HG03439 (cell line): ENCODE results near the gene CTIF.

Experiments used
- ATAC-seq: cut with Tn5 transposase; IDR thresholded peaks from one replicate; pipeline ENCODE4 v1.9.1; 2021; ENCODE audit warnings: mild to moderate bottlenecking, moderate library complexity; ENCODE audit not compliant: unreplicated experiment

CTIF gene

DNA sequence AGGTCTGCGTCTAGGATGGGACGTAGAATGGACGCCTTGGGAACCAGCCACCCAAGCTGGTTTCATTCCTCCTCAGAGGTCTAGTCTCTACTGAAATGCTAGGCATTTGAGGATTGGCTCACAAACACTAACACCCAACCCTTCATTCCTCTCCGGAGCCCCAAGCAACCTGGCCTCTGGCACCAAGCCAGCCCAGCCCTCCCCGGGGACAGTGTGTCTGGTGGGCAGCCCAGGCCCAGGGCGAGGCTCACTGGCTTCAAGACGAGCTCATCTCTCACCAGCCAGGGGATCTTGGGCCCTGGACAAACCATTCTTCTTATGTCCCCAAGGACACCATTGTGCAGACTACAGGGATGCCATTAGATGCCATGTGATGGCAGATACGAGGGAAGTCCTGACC is 182.5 kb downstream of the CTIF start:
- ATAC-seq: no peak

DNA sequence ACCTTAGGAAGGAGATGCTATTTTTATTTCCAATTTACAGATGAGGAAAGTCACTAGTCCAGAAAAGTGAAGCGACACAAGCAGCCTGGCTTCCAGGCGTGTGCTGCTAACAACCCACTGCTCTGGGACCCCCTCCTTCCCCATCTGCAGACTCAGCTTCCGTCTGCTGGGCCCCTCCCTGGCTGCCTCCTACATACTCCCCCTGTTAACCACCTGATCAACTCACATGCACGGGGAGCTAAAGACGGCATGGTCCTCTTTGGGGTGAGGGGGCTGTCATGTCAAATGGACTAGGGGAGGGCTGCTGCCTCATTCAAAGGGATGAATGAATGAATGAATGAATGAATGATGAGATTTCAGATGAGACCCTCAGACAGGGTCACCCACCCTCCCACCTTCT is 184.2 kb downstream of the CTIF start:
- no peak for ATAC-seq

- no peak for ATAC-seq
Measured at GRCh38 chr18:48723837-48724236, 185.0 kb downstream of the CTIF start.

DNA sequence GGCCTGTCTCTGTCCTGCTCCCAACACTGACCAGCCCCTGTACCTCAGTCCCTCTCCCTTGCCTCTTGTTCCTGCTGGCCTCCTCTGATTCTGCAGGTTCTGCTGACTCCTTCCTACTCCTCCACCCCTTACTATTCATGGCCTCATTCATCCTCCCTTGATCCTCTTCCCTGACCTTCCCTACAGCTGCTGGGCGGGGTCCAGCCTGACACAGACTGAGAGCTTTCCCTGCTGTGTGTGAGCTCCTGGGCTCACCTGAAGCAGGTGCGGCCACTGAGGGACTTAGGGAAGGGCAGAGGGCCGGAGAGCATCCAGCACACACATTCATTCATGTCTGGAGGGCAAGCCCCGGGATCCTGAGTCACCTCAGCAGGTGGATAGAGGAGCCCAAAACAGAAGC is 185.6 kb downstream of the CTIF start:
- no peak for ATAC-seq

- ATAC-seq: no peak
Measured at GRCh38 chr18:48724939-48725338, 186.1 kb downstream of the CTIF start.

DNA sequence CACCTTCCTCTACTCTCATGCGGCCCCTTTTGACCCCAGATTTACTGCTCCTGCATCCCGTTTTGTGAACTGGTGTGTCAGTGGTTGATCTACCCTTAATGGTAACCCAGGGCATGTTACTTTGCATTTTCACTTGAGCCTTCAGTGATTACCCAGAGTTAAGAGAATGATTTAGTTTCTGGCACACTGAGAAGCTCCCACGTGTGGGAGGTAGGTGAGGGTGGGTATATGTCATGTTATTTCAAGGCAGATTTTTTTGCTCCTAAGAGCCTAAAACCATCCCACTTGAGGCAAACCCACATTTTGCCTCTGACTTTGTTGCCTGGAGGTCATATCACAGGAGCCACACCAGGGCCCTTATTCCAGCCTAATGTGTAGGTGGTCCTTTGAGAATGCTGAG is 186.7 kb downstream of the CTIF start:
- no peak for ATAC-seq

- ATAC-seq: no peak
Measured at GRCh38 chr18:48727681-48728080, 188.8 kb downstream of the CTIF start.

DNA sequence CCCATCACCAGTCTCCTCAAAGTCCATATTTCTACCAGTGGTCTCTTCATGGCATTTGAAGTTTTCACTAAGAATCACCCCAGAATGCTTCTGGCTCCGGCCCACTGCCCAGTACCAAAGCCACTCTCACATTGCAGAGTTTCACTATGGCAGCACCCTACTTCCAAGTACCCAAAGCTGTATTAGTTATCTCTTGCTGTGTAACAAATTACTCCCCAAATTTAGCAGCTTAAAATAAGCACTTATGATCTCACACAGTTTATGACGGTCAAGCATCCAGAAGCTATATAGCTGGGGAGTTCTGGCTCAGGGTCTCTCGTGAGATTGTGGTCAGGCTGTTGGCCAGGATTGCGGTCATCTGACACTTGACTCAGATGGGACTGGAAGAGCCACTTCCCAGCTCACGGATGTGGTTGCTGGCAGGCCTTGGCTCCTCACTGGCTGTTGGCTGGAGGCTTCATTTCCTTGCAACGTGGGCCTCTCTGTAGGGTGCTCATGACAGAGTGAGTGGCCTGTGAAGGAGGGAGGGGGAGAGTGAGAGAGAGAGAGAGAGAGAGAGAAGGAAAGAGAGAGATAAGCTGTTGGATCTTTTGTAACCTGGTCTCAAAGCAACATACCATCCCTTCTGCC is 189.5 kb downstream of the CTIF start:
- no peak for ATAC-seq

DNA sequence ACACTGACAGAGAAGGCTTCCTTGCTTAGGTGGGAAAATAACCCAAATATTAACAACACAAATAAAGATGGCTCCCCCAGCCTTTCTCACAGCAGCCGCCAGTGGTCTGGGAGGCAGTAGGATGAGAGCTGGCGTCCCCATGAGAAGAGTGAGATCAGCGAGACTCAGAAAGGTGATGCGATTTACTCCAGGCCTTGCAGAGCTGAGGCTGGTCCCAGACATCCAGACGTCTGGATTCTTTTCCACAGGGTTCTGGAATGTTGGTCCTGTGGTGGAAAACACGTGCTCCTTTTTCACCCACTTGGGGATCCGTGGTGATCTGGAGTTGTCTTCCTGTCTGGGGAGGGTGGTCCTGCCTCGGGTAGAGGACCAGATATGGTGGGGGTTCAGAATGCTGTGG is 190.6 kb downstream of the CTIF start:
- ATAC-seq: no peak

DNA sequence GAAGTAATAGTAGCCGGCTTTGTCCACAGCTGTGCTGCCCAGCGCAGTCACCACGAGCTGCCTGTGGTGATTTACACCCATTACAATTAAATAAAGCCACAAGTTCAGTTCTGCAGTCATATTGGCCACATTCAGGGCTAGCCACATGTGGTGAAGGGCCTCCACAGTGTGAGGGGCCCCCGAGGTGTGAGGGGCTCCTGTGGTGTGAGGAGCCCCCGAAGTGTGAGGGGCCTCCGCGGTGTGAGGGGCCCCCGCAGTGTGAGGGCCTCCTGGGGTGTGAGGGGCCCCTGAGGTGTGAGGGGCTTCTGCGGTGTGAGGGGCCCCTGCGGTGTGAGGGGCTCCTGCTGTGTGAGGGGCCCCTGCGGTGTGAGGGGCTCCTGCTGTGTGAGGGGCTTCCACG is 191.2 kb downstream of the CTIF start:
- ATAC-seq: no peak

DNA sequence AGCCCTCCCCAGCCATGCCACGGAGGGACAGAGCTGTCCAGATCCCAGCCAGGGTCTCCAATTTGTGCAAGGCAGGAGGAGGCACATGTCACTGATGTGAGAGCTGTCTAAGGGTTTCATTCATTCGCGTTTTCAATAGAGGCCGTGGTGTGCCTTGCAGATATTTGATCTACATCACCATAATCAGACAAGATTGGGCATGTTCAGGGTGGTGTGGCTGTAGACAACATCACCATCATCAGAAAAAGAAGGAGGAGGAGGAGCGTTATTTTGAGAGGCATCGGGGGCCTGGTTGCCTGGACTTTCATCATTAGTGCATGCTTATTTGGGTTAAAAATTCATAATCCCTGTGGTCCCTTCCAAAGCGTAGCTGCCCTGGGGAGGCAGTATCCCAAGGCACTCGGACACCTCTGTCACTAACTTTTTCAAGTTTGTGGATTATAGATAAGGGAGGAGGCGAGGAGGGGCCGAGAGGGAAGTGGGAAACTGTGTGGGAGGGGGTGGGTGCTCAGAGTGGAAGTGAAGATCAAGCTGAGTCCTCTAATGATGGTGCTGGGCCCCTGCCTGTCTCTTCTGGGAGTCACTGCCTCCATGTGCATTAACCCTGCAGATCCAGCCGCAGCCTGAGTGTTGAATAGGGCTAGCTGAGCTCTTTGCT is 194.1 kb downstream of the CTIF start:
- ATAC-seq: no peak

GRCh38 chr18:48733643-48734253 is 194.9 kb downstream of the CTIF start:
- no peak for ATAC-seq

DNA sequence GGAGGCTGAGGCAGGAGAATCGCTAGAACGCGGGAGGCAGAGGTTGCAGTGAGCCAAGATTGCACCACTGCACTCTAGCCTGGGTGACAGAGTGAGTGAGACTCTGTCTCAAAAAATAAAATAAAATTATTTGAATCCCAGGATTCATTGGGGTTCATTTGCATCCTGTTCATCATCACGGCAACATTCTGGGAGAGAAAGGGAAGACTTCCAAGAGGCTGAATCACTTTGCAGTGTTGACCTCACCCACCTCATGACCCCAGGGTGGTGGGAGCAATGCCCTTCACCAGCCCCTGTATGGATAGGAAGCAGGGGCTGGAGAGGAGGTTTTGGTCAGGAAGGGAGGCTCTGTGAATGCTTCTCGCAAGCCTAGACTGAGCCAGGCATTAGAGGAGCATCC is 195.6 kb downstream of the CTIF start:
- ATAC-seq: no peak

DNA sequence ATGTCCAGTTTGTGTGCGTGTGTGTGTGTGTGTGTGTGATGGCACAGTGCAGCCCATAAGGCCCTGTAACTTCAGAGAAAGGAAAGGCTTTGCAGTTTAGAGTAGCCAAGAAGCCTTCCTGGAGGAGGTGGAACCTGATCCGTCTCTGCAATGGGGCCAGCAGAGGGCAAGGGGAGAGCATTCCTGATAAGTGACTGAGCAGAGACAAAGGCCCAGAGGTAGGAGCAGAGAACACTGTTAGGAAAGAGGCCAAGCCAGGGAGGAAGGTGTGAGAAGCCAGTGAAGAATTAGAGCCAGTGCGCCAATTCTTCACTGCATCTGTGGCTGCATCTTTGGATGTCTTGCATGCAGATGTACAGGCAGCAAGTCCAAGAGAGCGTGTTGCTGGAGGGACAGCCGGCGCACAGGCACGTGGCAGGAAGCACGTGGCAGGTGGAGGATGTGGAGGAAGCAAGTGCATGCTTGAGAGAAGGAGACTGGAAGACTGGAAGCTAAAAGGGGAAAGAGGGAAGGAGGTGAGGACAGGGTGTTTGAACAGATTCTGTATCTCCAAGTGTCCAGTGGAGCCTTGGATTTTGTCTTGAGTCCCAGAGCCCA is 196.3 kb downstream of the CTIF start:
- ATAC-seq: no peak

- ATAC-seq: no peak
Measured at GRCh38 chr18:48735681-48736255, 196.9 kb downstream of the CTIF start.

- no peak for ATAC-seq
Measured at GRCh38 chr18:48736321-48737260, 197.8 kb downstream of the CTIF start.

GRCh38 chr18:48739266-48740067 is 200.6 kb downstream of the CTIF start:
- ATAC-seq: no peak

DNA sequence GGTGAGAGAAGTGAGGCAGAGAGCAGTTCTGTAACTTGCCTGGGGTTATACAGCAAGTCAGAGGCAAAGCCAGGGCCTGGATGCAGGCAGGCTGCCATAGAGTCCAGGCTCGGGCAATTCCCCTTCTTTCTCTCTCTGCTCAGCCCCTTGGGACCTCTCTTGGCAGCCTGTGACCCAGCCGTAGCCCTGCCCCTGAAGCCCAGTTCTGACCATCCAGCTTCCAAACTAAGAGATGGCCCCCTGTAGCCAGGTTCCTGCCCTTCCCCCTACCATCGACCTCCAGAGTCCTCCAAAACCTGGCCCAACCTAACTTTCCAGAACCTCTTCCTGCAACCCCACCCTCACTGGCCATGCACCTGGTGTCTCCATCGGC is 201.2 kb downstream of the CTIF start:
- no peak for ATAC-seq

GRCh38 chr18:48740851-48741485 is 202.1 kb downstream of the CTIF start:
- no peak for ATAC-seq
